ENCODE measurements around the gene PARP14. TPM values are rescaled to one million over a fixed set of nuclear protein-coding genes. Genes with fewer than 3 reads are reported as not detected.

Gene PARP14
- total RNA-seq, 1 donor from 2014 or later: 131 TPM

GRCh38 chr3:122690096-122690495 lies 9.5 kb downstream of the PARP14 start:
- intact Hi-C loops (cut with DNase I): no loop called here
- H3K9me3 ChIP-seq: no peaks in the 10 kb centered on the region

GRCh38 chr3:122691195-122691594 lies 10.6 kb downstream of the PARP14 start:
- Histone ChIP-seq H3K36me3 (peaks cover 42% of the 10 kb centered on the region), H3K27ac (no peak overlapping the region), H3K27me3 (no peaks in the 10 kb centered on the region), H3K4me3 (no peak overlapping the region), H3K4me1 (no peaks in the 10 kb centered on the region), H3K9me3 (no peaks in the 10 kb centered on the region)
- TF ChIP-seq CTCF (IDR thresholded peaks at IDR 0.05): no peak
- intact Hi-C loops (cut with DNase I): no loop called here
- no peak for DNase-seq
- no peak for ATAC-seq

More at GRCh38 chr3:122690096-122690495, 9.5 kb downstream of the PARP14 start:
- no peak overlapping the region for H3K4me3 ChIP-seq
- ATAC-seq (no peak), DNase-seq (no peak)
- no peak overlapping the region for H3K27ac ChIP-seq
- H3K36me3 ChIP-seq: peaks cover 31% of the 10 kb centered on the region
- no peak for TF ChIP-seq CTCF (IDR thresholded peaks at IDR 0.05)
- no peaks in the 10 kb centered on the region for H3K27me3 ChIP-seq
- H3K4me1 ChIP-seq: no peaks in the 10 kb centered on the region

GRCh38 chr3:122692674-122693073 lies 12.0 kb downstream of the PARP14 start:
- no peaks in the 10 kb centered on the region for H3K9me3 ChIP-seq
- H3K36me3 ChIP-seq: peaks cover 56% of the 10 kb centered on the region
- TF ChIP-seq CTCF (IDR thresholded peaks at IDR 0.05): no peak
- H3K4me3 ChIP-seq: no peak overlapping the region
- H3K27me3 ChIP-seq: no peaks in the 10 kb centered on the region
- no peak overlapping the region for H3K27ac ChIP-seq
- H3K4me1 ChIP-seq: no peaks in the 10 kb centered on the region
- intact Hi-C loops (cut with DNase I): no loop called here
- peak; percentile 7 for ATAC-seq
- no peak for DNase-seq

- no peaks in the 10 kb centered on the region for H3K9me3 ChIP-seq
- H3K27me3 ChIP-seq: no peaks in the 10 kb centered on the region
- intact Hi-C loops (cut with DNase I): no loop called here
- DNase-seq: no peak
- H3K4me3 ChIP-seq: no peak overlapping the region
- no peak for ATAC-seq
- peaks cover 79% of the 10 kb centered on the region for H3K36me3 ChIP-seq
- TF ChIP-seq CTCF (IDR thresholded peaks at IDR 0.05): no peak
- H3K4me1 ChIP-seq: no peaks in the 10 kb centered on the region
- no peak overlapping the region for H3K27ac ChIP-seq
Measured at GRCh38 chr3:122694966-122695365, 14.3 kb downstream of the PARP14 start.

GRCh38 chr3:122695927-122696561 lies 15.4 kb downstream of the PARP14 start:
- DNase-seq: no peak
- H3K4me3 ChIP-seq: no peak overlapping the region
- no peaks in the 10 kb centered on the region for H3K4me1 ChIP-seq
- ATAC-seq: peak; percentile 62
- no peak for TF ChIP-seq CTCF (IDR thresholded peaks at IDR 0.05)
- intact Hi-C loops (cut with DNase I): no loop called here
- H3K27ac ChIP-seq: no peak overlapping the region
- no peaks in the 10 kb centered on the region for H3K9me3 ChIP-seq
- peaks cover 90% of the 10 kb centered on the region for H3K36me3 ChIP-seq
- H3K27me3 ChIP-seq: no peaks in the 10 kb centered on the region

Data from upper lobe of right lung (tissue), 1 donor.